Muscle of back (tissue), 11 donors: ENCODE measurements around the gene PICK1. TPM values are rescaled to one million over a fixed set of nuclear protein-coding genes. Genes with fewer than 3 reads are reported as not detected.

Experiments used
- DNase-seq, 3 donors: peaks; one replicate each; pipeline versions ENCODE4 v3.0.0 to v3.0.0-alpha.2; 2013
- polyA plus RNA-seq, 10 donors: library from polyadenylated mRNA; unstranded; fragments of 120-200 nt; gene quantifications; one replicate each; pipeline ENCODE4 v1.2.1, GENCODE V29; 2013; ENCODE audit not compliant: insufficient read length in 10 of 10

Gene PICK1
- polyA plus RNA-seq, 10 donors, result 6.3 to 10.9 (median 8.8) TPM

DNA sequence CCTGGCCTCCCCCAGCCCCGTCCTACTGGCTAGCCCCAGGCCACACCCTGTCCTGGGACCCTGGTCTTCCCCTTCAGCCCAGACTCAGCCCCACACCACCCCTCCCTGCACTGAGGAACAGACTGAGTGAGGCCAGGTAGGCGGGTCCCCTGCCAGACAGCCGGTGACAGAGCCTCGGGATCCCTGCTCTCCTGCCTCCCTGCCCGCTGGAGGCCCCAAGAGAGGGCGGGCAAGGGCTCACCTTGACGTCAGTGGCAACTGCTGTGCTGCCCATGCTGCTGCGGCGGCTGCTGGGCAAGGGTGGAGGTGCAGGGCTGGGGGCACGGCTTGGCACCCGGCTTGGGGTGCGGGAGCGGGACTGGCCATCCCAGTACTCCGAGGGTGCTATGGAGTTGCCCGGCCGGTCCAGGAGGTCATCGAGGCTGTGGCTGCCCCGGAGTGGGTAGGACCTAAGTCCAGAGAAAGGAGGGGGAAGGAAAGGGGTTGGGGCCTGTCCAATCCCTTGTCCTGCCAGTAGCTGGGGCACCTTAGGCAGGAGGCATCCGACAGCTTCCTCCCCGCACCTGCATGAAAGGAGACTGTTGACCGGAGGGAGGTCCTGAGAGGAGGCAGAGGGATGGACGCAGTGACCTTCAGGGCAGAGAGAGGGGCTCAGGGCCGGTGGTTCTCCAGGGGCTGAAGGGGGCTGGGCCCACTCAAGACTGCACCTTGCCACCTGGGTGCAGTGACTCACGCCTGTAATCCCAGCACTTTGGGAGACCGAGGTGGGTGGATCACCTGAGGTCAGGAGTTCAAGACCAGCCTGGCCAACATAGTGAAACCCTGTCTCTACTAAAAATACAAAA is 29.0 kb downstream of the PICK1 start:
- no peak for DNase-seq

- DNase-seq, result no peak
Measured at GRCh38 chr22:38086942-38087341, 29.7 kb downstream of the PICK1 start.

- no peak for DNase-seq
Measured at GRCh38 chr22:38087855-38088254, 30.7 kb downstream of the PICK1 start.

DNA sequence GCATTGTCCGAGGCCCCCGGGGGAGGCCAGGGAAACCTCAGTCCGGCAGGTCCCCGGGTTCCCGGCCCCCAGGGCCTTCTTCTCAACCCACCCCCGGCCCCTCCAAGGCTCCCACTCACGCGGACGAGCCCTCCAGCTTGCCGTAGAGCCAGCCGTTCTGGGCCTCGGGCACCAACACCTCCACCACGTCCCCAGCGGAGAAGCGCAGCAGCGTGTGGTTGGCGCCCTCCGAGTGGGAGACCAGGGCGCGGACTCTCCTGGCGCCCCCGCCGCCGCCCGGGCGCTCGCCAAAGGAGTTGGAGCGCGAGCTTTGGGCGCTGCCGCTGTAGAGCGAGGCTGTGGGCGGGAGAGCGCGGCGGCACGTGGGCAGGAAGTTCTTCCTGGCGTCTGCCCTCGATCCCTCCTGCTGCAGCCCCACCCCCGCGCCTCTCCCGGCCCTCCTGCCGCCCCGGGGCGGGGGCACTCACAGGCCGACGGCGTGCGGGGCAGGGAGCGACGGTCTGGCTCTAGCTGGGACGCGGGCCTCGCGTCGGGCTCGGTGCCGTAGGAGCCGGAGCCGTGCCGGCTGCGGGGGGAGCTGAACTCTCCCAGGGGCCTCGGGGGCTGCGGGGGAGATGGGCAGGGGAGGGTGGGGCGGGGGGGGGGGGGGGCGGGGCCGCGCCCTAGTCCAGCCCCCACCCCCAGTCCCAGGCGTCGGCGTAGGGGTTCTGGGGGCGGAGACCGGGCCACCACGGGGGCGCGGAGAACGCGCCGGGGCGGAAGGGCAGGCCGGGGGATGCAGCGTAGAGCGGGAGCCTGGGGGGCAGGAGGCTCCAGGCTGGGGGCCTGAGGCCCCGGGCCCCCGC is 31.6 kb downstream of the PICK1 start:
- DNase-seq, result peak in 1 of 3 donors; percentile 51

- DNase-seq, result no peak
Measured at GRCh38 chr22:38089474-38089851, 32.3 kb downstream of the PICK1 start.

DNA sequence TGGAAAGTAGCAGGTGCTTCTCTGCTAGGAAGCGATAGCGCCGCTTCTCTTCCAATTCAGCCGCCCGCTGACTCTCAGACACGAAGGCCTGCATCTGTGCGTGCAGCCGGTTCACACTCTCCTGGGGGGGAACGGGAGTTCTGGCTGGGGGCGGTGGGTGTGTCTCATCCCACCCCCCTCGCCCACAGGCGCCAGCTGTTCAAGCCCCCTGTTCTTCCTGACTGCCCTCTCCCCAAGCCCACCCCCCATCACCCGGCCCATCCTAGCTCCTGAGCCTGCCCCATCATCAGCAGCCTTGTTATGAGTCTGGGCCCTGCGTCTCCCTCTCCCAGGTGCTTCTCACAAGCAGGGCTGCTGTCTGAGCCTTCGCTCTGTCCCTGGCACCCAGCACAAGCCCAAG is 39.9 kb downstream of the PICK1 start:
- DNase-seq, result no peak

DNA sequence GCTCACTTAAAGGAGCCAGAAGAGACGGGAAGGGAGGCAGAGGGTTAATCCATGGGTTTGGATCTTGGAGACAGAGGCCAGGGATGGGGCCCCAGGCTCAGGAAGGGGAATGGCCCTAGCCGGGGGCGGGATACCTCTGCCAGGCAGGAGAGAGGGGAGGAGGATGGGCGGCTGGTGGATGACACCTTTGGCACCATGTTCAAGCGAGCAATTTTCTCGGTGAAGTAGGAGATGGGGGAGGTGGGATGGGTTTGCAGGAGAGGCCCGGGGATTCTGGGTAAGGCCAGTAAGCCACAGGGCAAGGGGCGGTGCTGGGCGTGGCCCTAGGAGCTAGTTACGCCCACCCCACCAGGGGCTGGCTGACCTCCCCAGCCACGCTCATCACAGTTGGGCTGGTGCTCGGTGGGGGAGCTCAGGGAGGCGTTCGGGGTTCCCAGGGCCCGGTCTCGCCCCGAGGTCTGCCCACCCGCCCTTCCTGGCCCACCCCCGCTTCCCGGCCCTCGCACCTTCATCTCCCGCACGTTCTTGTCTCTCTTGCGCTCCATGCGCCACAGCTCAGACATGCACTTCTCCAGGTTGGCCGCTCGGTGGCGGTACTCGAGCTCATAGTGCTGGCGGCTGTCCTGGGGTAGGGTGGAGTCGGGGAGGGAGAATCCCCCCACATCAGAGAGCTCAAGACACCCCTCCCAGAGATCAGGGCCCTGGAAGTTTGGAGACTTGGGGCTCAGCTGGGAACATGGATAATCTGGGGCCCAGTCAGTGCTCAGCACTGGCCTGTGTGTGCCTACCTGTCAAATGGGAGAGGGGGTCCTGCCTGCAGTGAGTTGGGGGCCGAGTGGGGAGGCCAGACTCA is 40.6 kb downstream of the PICK1 start:
- peak in 1 of 3 donors; percentile 54 for DNase-seq

- DNase-seq, result no peak
Measured at GRCh38 chr22:38098410-38099249, 41.4 kb downstream of the PICK1 start.

DNA sequence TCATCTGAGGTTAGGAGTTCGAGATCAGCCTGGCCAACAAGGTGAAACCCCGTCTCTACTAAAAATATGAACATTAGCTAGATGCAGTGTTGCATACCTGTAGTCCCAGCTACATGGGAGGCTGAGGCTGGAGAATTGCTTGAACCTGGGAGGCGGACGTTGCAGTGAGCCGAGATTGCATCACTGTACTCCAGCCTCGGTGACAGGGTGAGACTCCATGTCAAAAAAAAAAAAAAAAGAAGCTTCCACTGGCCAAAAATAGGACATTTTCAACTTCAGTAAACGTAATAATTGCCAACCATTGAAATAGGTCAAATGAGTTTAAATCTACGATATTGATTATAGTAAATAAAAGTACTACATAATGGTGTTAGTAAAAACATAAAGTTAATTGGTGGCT is 46.4 kb downstream of the PICK1 start:
- DNase-seq, result no peak

DNA sequence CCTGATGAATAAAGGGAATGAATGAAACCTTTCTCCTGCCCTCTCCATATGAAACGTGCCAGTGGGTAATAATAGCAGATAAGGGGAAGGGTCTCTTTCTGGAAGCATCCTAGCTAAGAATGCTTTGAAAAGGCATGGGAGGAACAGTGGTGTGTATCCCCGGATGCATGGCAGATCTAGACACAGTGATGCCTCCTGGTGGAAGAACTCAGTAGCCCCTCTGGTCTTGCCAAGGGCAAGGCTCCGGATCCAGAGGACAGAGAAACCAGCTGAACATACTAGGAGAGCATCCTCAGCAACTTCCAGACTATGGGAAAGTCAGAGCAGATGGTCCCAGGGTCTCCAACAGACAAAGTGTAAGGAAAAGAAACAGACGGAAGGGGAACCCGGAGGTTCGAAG is 46.9 kb downstream of the PICK1 start:
- DNase-seq, result no peak

GRCh38 chr22:38106814-38107578 is 49.8 kb downstream of the PICK1 start:
- no peak for DNase-seq

GRCh38 chr22:38107692-38108515 is 50.7 kb downstream of the PICK1 start:
- peak in 1 of 3 donors; percentile 49 for DNase-seq

- no peak for DNase-seq
Measured at GRCh38 chr22:38108561-38109319, 51.5 kb downstream of the PICK1 start.

DNA sequence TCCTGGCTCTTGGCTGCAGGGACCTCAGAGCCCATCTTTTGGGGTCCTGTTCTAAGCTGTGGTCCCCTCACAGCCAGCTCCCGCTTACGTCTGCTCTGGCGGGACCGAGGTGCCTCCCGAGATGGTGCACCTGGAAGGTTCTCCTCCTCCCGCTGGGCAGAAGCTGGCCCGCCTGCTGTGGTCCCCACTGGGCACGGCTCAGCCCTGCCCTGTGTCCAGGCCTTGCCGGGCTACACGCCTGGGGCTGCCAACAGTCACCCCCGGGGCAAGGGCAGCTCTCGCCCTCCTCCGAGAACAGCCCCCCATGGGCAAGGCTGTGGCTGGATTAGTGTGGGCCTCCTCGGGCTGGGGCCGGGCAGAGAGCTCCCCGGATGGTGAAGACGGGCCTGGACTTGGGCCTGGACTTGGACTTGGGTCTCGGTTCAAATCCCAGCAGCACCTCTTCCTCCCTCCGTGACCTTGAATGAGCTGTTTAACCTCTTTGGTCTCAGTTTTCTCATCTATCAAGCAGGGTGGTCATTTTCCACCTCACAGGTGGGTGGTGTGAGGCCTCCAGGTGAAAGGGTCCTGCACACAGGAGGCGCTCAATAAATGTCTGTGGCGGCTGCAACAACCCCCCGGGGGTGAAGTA is 52.3 kb downstream of the PICK1 start:
- no peak for DNase-seq

DNA sequence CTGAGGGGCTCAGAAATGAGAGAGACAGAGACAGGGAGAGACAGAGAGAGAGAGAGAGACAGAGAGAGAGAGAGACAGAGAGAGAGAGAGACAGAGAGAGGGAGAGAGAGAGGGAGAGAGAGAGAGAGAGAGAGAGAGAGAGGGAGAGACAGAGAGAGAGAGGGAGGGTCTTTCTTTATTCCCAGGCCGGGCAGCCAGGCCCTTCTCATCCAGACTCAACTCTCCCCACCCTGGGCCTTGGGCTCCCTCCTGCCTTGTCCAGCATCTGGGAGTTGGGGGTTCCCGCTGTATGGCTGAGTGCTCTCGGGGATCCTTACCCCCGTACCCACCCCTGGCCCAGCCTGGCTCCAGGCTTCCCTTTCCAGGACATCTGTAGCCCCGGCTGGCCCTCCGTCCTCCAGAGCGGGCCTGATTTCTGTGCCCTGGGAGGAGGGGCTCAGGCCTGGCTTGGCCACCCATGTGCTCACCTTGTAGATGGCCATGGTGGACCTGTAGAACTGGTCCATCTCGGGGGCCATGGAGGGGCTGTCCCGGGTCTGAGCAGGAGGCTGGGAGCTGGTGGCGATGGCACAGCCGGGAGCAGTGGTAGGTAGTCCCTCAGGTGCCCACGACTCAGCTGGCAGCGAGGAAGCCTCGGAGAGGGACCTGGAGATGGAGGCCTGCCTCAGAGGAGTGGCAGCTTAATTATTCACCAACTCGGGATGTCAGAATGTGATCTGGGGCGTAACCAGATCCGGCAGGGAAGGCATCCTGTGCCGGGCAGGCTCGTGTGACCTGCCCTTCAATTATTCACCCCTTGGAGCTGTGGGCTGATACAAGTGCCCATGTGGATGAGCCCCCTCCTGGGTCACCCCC is 53.0 kb downstream of the PICK1 start, which contains the start of gene BAIAP2L2:
TSS of gene BAIAP2L2 (minus strand) at position 677 of the 855 bp plus-strand sequence. CDS start at position 518, 159 bp downstream.
- DNase-seq, result no peak
